Gastrocnemius medialis (tissue), 4 donors: ENCODE measurements around the gene C19orf44.

Experiments
- CTCF ChIP-seq, 5 experiments: fragments of 450-650 bp in 3 of 5; fragments of 200-600 bp in 2 of 5; sonication (generic) in 2 of 5; IDR thresholded peaks in 4 of 5; conservative IDR thresholded peaks in 1 of 5; 1 replicate in 4 of 5; 2 replicates in 1 of 5; pipeline ENCODE4 v1.5.1; 2016 to 2019; ENCODE audit warnings: antibody characterized with exemption in 5 of 5, mild to moderate bottlenecking in 3 of 5, moderate library complexity in 3 of 5
- POLR2A ChIP-seq, 2 donors: fragments of 450-650 bp; IDR thresholded peaks; one replicate each; pipeline ENCODE4 v1.6.1; 2017; ENCODE audit warnings: antibody characterized with exemption in 2 of 2, mild to moderate bottlenecking in 2 of 2, moderate library complexity in 2 of 2

- TF ChIP-seq CTCF (IDR thresholded peaks at IDR 0.05 in 4 of 5, conservative IDR thresholded peaks at IDR 0.05 in 1 of 5) (no peak), POLR2A (IDR thresholded peaks at IDR 0.05) (no peak)
These were observed 48.5 kb downstream of the C19orf44 start for GRCh38 chr19:16544473-16545231.
